Measurements from ENCODE around the gene IPO4.
A peak's percentile ranks its signal among the peaks of the same experiment; 100 is the strongest.

Gene IPO4

GRCh38 chr14:24146453-24146977, 42.1 kb downstream of the IPO4 start, which contains the start of gene PSME2 (continued):
- TF ChIP-seq ZBTB10 (tag by site-specific recombination; IDR thresholded peaks at IDR 0.05) (peak; percentile 70; the same call in 1 of the 2 replicates), ZSCAN18 (tag by site-specific recombination; IDR thresholded peaks at IDR 0.05) (no peak), ZNF16 (tag by site-specific recombination; IDR thresholded peaks at IDR 0.05; ENCODE audit: low read depth) (no peak), ZNF791 (tag by site-specific recombination; IDR thresholded peaks at IDR 0.05) (no peak), ZNF629 (tag by site-specific recombination; IDR thresholded peaks at IDR 0.05) (no peak), ZNF175 (tag by site-specific recombination; IDR thresholded peaks at IDR 0.05) (no peak), KLF10 (tag by site-specific recombination; IDR thresholded peaks at IDR 0.05) (no peak), HOXA7 (CRISPR knock-in tag; IDR thresholded peaks at IDR 0.05; ENCODE audit: borderline replicate concordance) (no peak), ZBTB8A (tag by site-specific recombination; IDR thresholded peaks at IDR 0.05) (peak; percentile 24; the same call in 1 of the 2 replicates), ZNF354C (tag by site-specific recombination; IDR thresholded peaks at IDR 0.05; ENCODE audit: borderline replicate concordance, low read depth) (no peak), ZFP3 (tag by site-specific recombination; IDR thresholded peaks at IDR 0.05; ENCODE audit: low read depth) (no peak), KLF9 (tag by site-specific recombination; IDR thresholded peaks at IDR 0.05; ENCODE audit: low read depth) (peak; percentile 67), ZNF558 (tag by site-specific recombination; IDR thresholded peaks at IDR 0.05) (no peak), ZBTB49 (tag by site-specific recombination; IDR thresholded peaks at IDR 0.05; ENCODE audit: low read depth) (no peak), ZNF626 (tag by site-specific recombination; IDR thresholded peaks at IDR 0.05) (no peak), YY1 (tag by site-specific recombination; IDR thresholded peaks at IDR 0.05) (no peak), ZNF529 (tag by site-specific recombination; IDR thresholded peaks at IDR 0.05; ENCODE audit: insufficient replicate concordance) (no peak), ZNF292 (tag by site-specific recombination; IDR thresholded peaks at IDR 0.05; ENCODE audit: borderline replicate concordance, low read depth) (no peak), HIC1 (tag by site-specific recombination; IDR thresholded peaks at IDR 0.05) (peak; percentile 76), ZBTB1 (tag by site-specific recombination; IDR thresholded peaks at IDR 0.05) (no peak), HOXD13 (CRISPR knock-in tag; IDR thresholded peaks at IDR 0.05; ENCODE audit: borderline replicate concordance) (no peak), ZNF132 (tag by site-specific recombination; IDR thresholded peaks at IDR 0.05; ENCODE audit: borderline replicate concordance) (no peak), ZFP37 (tag by site-specific recombination; IDR thresholded peaks at IDR 0.05) (no peak), ZNF24 (tag by site-specific recombination; IDR thresholded peaks at IDR 0.05) (no peak), ZNF416 (tag by site-specific recombination; IDR thresholded peaks at IDR 0.05) (no peak), PRDM1 (tag by site-specific recombination; IDR thresholded peaks at IDR 0.05) (no peak; the same call in 1 of the 2 replicates)
